GM23338 (cell line): ENCODE data around the gene CLSTN2.

Source experiments
- CREB1 ChIP-seq: fragments of 250-450 bp; sonication (Bioruptor Pico); IDR thresholded peaks from 2 replicates; pipeline ENCODE4 v1.5.0; 2020; ENCODE audit warnings: low read depth, mild to moderate bottlenecking, moderate library complexity
- EZH2 ChIP-seq: fragments of 200-600 bp; sonication (generic); IDR thresholded peaks from one replicate; pipeline ENCODE4 v1.8.0; 2017; ENCODE audit warnings: antibody characterized with exemption, mild to moderate bottlenecking, low read depth; ENCODE audit not compliant: unreplicated experiment
- JUNB ChIP-seq: IDR thresholded peaks from one replicate; pipeline ENCODE4 v1.6.1; 2016; ENCODE audit warnings: antibody characterized with exemption; ENCODE audit not compliant: unreplicated experiment
- POLR2AphosphoS5 ChIP-seq: IDR thresholded peaks from 2 replicates; pipeline ENCODE4 v1.6.1; 2016; ENCODE audit warnings: antibody characterized with exemption, low read depth
- ZNF114 ChIP-seq: fragments of 250-450 bp; sonication (Bioruptor Pico); IDR thresholded peaks from 2 replicates; pipeline ENCODE4 v1.5.0; 2020; ENCODE audit warnings: mild to moderate bottlenecking, moderate library complexity
- ZNF331 ChIP-seq: fragments of 250-450 bp; sonication (Bioruptor Pico); IDR thresholded peaks from 2 replicates; pipeline ENCODE4 v1.5.0; 2020; ENCODE audit warnings: low read depth, mild to moderate bottlenecking, moderate library complexity
- TF ChIP-seq, protein P1 (sequence below): IDR thresholded peaks from one replicate; pipeline ENCODE4 v1.6.1; 2018; ENCODE audit warnings: antibody characterized with exemption; ENCODE audit not compliant: unreplicated experiment
- TF ChIP-seq, protein P2 (sequence below), 2 experiments: fragments of 200-600 bp in 1 of 2; sonication (generic) in 1 of 2; conservative IDR thresholded peaks; 2 replicates each; pipeline versions ENCODE4 v1.5.1 to v1.6.1; 2016 to 2017; ENCODE audit warnings: antibody characterized with exemption in 2 of 2, low read depth in 2 of 2, mild to moderate bottlenecking in 2 of 2, moderate library complexity in 1 of 2

DNA sequence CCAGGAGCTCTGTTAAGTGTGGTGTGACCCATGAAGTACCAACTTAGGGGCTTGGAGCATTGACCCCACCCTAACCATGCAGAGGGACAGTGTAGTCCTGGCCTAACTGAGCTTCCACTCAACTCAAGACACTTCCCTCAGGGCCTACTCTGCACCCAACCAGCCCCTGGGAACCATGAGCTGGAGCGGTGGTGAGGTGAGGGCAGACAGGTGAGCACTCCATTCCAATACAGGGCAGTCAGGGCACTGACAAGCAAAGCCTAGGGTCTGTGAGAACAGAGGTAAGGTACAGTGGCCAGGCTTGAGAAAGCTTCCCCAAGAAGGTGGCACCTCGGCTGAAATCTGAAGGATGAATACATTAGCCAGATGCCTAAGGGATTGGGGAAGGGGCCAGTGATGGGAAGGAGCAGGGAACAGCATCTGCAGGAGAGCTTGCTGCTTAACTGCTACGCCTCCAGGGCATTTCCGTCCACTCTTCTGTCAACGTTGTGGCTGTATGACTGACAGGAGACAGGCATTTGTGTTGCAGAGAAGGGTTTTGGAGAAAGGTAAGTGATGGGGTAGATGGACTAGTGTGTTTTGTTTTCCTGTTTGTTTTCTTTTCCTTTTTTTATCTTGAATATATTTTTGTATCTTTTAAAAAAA is 499.4 kb downstream of the CLSTN2 start:
- no peak for TF ChIP-seq POLR2AphosphoS5
- TF ChIP-seq, protein P1, sequence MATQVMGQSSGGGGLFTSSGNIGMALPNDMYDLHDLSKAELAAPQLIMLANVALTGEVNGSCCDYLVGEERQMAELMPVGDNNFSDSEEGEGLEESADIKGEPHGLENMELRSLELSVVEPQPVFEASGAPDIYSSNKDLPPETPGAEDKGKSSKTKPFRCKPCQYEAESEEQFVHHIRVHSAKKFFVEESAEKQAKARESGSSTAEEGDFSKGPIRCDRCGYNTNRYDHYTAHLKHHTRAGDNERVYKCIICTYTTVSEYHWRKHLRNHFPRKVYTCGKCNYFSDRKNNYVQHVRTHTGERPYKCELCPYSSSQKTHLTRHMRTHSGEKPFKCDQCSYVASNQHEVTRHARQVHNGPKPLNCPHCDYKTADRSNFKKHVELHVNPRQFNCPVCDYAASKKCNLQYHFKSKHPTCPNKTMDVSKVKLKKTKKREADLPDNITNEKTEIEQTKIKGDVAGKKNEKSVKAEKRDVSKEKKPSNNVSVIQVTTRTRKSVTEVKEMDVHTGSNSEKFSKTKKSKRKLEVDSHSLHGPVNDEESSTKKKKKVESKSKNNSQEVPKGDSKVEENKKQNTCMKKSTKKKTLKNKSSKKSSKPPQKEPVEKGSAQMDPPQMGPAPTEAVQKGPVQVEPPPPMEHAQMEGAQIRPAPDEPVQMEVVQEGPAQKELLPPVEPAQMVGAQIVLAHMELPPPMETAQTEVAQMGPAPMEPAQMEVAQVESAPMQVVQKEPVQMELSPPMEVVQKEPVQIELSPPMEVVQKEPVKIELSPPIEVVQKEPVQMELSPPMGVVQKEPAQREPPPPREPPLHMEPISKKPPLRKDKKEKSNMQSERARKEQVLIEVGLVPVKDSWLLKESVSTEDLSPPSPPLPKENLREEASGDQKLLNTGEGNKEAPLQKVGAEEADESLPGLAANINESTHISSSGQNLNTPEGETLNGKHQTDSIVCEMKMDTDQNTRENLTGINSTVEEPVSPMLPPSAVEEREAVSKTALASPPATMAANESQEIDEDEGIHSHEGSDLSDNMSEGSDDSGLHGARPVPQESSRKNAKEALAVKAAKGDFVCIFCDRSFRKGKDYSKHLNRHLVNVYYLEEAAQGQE: no peak
- no peak for TF ChIP-seq EZH2
- TF ChIP-seq, protein P2, sequence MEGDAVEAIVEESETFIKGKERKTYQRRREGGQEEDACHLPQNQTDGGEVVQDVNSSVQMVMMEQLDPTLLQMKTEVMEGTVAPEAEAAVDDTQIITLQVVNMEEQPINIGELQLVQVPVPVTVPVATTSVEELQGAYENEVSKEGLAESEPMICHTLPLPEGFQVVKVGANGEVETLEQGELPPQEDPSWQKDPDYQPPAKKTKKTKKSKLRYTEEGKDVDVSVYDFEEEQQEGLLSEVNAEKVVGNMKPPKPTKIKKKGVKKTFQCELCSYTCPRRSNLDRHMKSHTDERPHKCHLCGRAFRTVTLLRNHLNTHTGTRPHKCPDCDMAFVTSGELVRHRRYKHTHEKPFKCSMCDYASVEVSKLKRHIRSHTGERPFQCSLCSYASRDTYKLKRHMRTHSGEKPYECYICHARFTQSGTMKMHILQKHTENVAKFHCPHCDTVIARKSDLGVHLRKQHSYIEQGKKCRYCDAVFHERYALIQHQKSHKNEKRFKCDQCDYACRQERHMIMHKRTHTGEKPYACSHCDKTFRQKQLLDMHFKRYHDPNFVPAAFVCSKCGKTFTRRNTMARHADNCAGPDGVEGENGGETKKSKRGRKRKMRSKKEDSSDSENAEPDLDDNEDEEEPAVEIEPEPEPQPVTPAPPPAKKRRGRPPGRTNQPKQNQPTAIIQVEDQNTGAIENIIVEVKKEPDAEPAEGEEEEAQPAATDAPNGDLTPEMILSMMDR (conservative IDR thresholded peaks at IDR 0.05; ENCODE audit: low read depth in 2 of 2): no peak
- no peak for TF ChIP-seq CREB1 (CRISPR knock-in tag)
- TF ChIP-seq JUNB: no peak
- no peak for TF ChIP-seq ZNF114 (CRISPR knock-in tag)
- TF ChIP-seq ZNF331 (CRISPR knock-in tag): no peak
